ENCODE measurements around the gene KLHL41. TPM values are rescaled to one million over a fixed set of nuclear protein-coding genes. Genes with fewer than 3 reads are reported as not detected.
"Not testable (repeated sequence)": the region's sequence is repeated elsewhere in the genome, so short reads cannot be mapped to it uniquely, and the experiment has no call there.

KLHL41 gene
- total and polyA plus RNA-seq, 2 experiments from 2014 or later, result 0.34 to 1.8 TPM

DNA sequence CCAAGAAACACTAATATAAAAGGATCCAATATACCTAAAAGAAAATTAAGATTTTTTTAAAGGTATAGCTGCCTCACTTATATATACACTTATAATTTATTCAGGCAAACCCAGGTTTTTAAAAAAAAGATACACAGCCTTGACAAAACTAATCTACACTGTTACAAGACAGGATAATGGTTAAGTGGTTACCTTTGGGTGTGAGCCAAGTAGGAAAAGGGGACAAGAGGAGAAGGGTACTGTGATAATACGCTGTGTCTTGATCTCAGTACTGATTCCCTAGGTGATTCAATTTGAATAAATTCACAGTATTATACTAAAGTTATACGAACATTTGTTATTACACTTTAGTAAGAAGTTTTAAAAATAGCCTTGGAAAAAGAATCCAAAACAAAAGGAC lies 30.6 kb downstream of the KLHL41 start:
- DNase-seq (ENCODE audit: low spot score), result no peak
- no peak overlapping the region for H2AFZ ChIP-seq
- H3K36me3 ChIP-seq (replicated peaks; ENCODE audit: insufficient read depth, low read depth), result peaks cover 2% of the 10 kb centered on the region
- H3K27me3 ChIP-seq, result no peaks in the 10 kb centered on the region
- 95% methylated on average over 2 of the region's 2 CpGs for WGBS (ENCODE audit: low lambda C conversion rate, missing lambda C conversion rate)
- no peak overlapping the region for H3K27ac ChIP-seq
- H3K4me1 ChIP-seq (ENCODE audit: insufficient read depth), result no peaks in the 10 kb centered on the region
- no peaks in the 10 kb centered on the region for H3K79me2 ChIP-seq
- no peak for TF ChIP-seq CTCF (IDR thresholded peaks at IDR 0.05; ENCODE audit: poor library complexity)
- TF ChIP-seq EZH2phosphoT487 (IDR thresholded peaks at IDR 0.05; ENCODE audit: low read depth, severe bottlenecking, unreplicated experiment), result no peak
- no peak for TF ChIP-seq EZH2 (IDR thresholded peaks at IDR 0.05; ENCODE audit: borderline replicate concordance)
- H3K9me2 ChIP-seq (replicated peaks; ENCODE audit: insufficient read depth), result no peaks in the 10 kb centered on the region
- no peak overlapping the region for H3K4me3 ChIP-seq
- no peak overlapping the region for H3K4me2 ChIP-seq
- no peaks in the 10 kb centered on the region for H3K9me3 ChIP-seq (ENCODE audit: low read depth)
- H4K20me1 ChIP-seq (ENCODE audit: insufficient read depth, poor library complexity, severe bottlenecking), result no peaks in the 10 kb centered on the region

DNA sequence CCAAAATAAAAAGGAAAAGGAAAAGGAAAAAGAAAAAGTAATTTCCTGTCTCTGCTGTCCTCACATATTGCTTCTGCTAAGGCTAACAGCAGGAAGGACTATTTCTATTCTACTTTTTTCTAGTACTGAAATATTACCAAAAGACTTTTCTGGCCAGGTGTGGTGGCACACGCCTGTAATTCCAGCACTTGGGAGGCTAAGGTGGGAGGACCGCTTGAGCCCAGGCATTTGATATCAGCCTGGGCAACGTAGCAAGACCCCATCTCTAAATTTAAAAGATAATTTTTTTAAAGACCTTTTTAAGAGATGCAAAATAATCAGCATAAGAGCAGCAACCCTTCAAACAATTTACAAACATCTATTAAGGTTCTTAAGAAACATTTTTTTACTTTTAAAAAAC lies 32.9 kb downstream of the KLHL41 start:
- TF ChIP-seq EZH2phosphoT487 (IDR thresholded peaks at IDR 0.05; ENCODE audit: low read depth, severe bottlenecking, unreplicated experiment) (no peak), EZH2 (IDR thresholded peaks at IDR 0.05; ENCODE audit: borderline replicate concordance) (no peak), CTCF (IDR thresholded peaks at IDR 0.05; ENCODE audit: poor library complexity) (no peak)
- DNase-seq (ENCODE audit: low spot score), result no peak
- H3K4me3 ChIP-seq, result no peak overlapping the region
- no peak overlapping the region for H3K4me2 ChIP-seq
- H3K79me2 ChIP-seq, result no peaks in the 10 kb centered on the region
- peaks cover 2% of the 10 kb centered on the region for H3K36me3 ChIP-seq (replicated peaks; ENCODE audit: insufficient read depth, low read depth)
- no peaks in the 10 kb centered on the region for H4K20me1 ChIP-seq (ENCODE audit: insufficient read depth, poor library complexity, severe bottlenecking)
- no peaks in the 10 kb centered on the region for H3K27me3 ChIP-seq
- no peaks in the 10 kb centered on the region for H3K9me3 ChIP-seq (ENCODE audit: low read depth)
- no peak overlapping the region for H2AFZ ChIP-seq
- no peaks in the 10 kb centered on the region for H3K4me1 ChIP-seq (ENCODE audit: insufficient read depth)
- H3K9me2 ChIP-seq (replicated peaks; ENCODE audit: insufficient read depth), result no peaks in the 10 kb centered on the region
- no peak overlapping the region for H3K27ac ChIP-seq
- 77% methylated on average over 3 of the region's 3 CpGs for WGBS (ENCODE audit: low lambda C conversion rate, missing lambda C conversion rate)

DNA sequence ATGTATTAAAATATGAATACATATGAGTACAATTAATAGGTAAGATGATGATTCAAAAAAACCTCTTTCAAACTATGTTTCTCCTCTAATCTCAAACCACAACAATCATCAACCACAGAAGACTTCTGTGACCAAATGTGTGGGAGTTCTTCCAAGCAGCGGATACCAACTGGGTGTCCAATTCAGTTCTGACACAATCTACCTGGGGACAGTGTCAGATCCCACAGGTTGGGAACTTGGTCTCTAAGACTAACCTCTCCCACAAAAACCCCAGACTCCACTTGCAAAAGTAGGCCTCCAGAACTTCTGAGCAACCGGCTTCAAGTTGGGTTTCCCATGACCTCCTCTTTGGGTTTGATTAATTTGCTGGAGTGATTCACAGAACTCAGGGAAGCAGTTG lies 37.3 kb downstream of the KLHL41 start:
- Histone ChIP-seq H3K4me3 (no peak overlapping the region), H3K9me2 (replicated peaks; ENCODE audit: insufficient read depth) (no peaks in the 10 kb centered on the region), H2AFZ (no peak overlapping the region), H3K27me3 (no peaks in the 10 kb centered on the region), H3K4me1 (ENCODE audit: insufficient read depth) (no peaks in the 10 kb centered on the region), H3K9me3 (ENCODE audit: low read depth) (no peaks in the 10 kb centered on the region), H3K4me2 (no peak overlapping the region), H3K79me2 (no peaks in the 10 kb centered on the region), H3K27ac (no peak overlapping the region), H4K20me1 (ENCODE audit: insufficient read depth, poor library complexity, severe bottlenecking) (no peaks in the 10 kb centered on the region), H3K36me3 (replicated peaks; ENCODE audit: insufficient read depth, low read depth) (peaks cover 2% of the 10 kb centered on the region)
- TF ChIP-seq EZH2 (IDR thresholded peaks at IDR 0.05; ENCODE audit: borderline replicate concordance) (no peak), EZH2phosphoT487 (IDR thresholded peaks at IDR 0.05; ENCODE audit: low read depth, severe bottlenecking, unreplicated experiment) (no peak), CTCF (IDR thresholded peaks at IDR 0.05; ENCODE audit: poor library complexity) (no peak)
- WGBS (ENCODE audit: low lambda C conversion rate, missing lambda C conversion rate), result 92% methylated on average over 2 of the region's 2 CpGs
- no peak for DNase-seq (ENCODE audit: low spot score)

DNA sequence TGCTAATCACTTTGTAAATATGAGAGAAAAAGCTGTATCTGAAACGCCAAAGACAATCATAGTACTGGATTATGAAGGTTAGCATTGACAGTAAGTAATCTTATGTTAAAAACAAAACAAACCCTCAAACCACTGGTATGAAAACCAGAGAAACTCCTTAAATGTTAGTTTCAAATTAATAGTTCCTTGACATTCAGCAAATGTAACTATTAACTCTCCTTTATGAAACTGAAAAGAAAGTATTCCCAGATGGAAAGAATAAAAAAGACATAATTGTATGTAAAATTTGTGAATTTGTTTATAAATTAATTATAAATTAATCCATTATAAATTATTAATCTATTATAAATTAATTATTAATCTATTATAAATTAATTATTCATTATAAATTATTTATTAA lies 51.9 kb downstream of the KLHL41 start:
- Histone ChIP-seq H3K4me1 (ENCODE audit: insufficient read depth) (no peaks in the 10 kb centered on the region), H3K4me2 (no peak overlapping the region), H3K79me2 (no peaks in the 10 kb centered on the region), H3K9me2 (replicated peaks; ENCODE audit: insufficient read depth) (no peaks in the 10 kb centered on the region), H3K4me3 (no peak overlapping the region), H3K27ac (no peak overlapping the region), H4K20me1 (ENCODE audit: insufficient read depth, poor library complexity, severe bottlenecking) (no peaks in the 10 kb centered on the region), H3K27me3 (no peaks in the 10 kb centered on the region), H3K36me3 (replicated peaks; ENCODE audit: insufficient read depth, low read depth) (no peaks in the 10 kb centered on the region), H3K9me3 (ENCODE audit: low read depth) (no peaks in the 10 kb centered on the region), H2AFZ (no peak overlapping the region)
- WGBS (ENCODE audit: low lambda C conversion rate, missing lambda C conversion rate), result 100% methylated on average over 1 of the region's 1 CpG
- no peak for DNase-seq (ENCODE audit: low spot score)
- TF ChIP-seq EZH2 (IDR thresholded peaks at IDR 0.05; ENCODE audit: borderline replicate concordance), result no peak
- no peak for TF ChIP-seq EZH2phosphoT487 (IDR thresholded peaks at IDR 0.05; ENCODE audit: low read depth, severe bottlenecking, unreplicated experiment)

DNA sequence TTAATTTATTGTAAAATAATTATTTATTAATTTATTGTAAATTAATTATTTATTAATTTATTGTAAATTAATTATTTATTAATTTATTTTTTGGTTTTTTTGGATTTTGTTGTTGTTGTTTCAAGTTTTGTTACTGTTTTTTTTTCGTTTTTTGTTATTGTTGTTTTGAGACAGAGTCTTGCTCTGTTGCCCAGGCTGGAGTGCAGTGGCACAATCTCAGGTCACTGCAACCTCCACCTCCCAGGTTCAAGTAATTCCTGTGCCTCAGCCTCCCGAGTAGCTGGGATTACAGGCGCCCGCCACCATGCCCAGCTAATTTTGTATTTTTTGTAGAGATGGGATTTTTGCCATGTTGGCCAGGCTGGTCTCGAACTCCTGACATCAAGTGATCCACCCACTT lies 52.6 kb downstream of the KLHL41 start:
- not testable (repeated sequence) for H3K27me3 ChIP-seq; H3K4me1 ChIP-seq (ENCODE audit: insufficient read depth); H4K20me1 ChIP-seq (ENCODE audit: insufficient read depth, poor library complexity, severe bottlenecking); H3K79me2 ChIP-seq; DNase-seq (ENCODE audit: low spot score); H2AFZ ChIP-seq; H3K4me3 ChIP-seq; H3K4me2 ChIP-seq; H3K36me3 ChIP-seq (replicated peaks; ENCODE audit: insufficient read depth, low read depth); H3K9me3 ChIP-seq (ENCODE audit: low read depth); H3K27ac ChIP-seq; H3K9me2 ChIP-seq (replicated peaks; ENCODE audit: insufficient read depth)
- WGBS (ENCODE audit: low lambda C conversion rate, missing lambda C conversion rate), result over 99% methylated on average over 5 of the region's 5 CpGs
